Measurements from ENCODE around the gene NDUFS8. TPM values are rescaled to one million over a fixed set of nuclear protein-coding genes. Genes with fewer than 3 reads are reported as not detected.
A peak's percentile ranks its signal among the peaks of the same experiment; 100 is the strongest.

NDUFS8 gene
- total and polyA plus RNA-seq, 2 experiments from 2014 or later, result 175 to 308 TPM

DNA sequence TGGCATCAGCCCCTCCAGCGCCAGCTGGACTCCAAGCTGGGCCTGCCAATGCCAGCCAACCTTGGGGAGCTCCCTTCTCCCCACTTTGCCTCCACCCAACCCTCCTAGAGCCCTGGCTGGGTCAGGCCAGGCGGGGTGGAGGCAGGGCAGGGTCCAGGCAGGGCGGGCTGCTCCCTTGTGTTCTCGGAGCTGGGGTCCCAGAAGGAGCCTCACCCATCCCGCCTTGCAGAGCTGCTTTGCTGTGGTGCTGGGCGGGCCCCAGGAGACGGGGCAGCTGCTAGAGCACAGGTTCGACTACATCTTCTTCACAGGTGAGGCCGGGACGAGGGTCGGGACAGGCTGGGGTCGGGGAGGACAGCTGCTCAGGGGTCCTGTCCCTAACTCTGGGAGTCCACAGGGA is 11.0 kb upstream of the NDUFS8 start:
- peaks cover 11% of the 10 kb centered on the region for H3K4me1 Mint-ChIP-seq
- no peaks in the 10 kb centered on the region for H3K36me3 Mint-ChIP-seq (ENCODE audit: low read depth)
- no peak overlapping the region for H3K27ac Mint-ChIP-seq
- no peak for TF ChIP-seq EZH2phosphoT487 (IDR thresholded peaks at IDR 0.05; ENCODE audit: unreplicated experiment)
- no peak for TF ChIP-seq ZNF331 (CRISPR knock-in tag; IDR thresholded peaks at IDR 0.05; ENCODE audit: low read depth)
- Histone ChIP-seq H3F3A (replicated peaks; ENCODE audit: low read depth) (no peaks in the 10 kb centered on the region), H3K9me2 (ENCODE audit: insufficient read depth) (no peaks in the 10 kb centered on the region), H3K27ac (ENCODE audit: low read depth) (no peak overlapping the region), H3K27me3 (ENCODE audit: insufficient read depth) (no peaks in the 10 kb centered on the region), H3K79me2 (replicated peaks; ENCODE audit: insufficient read depth) (no peaks in the 10 kb centered on the region), H4K20me1 (replicated peaks; ENCODE audit: insufficient read depth) (no peaks in the 10 kb centered on the region), H2AFZ (no peak overlapping the region), H3K4me1 (ENCODE audit: insufficient read depth) (no peaks in the 10 kb centered on the region), H3K4me3 (no peak overlapping the region), H3K36me3 (ENCODE audit: insufficient read depth) (no peaks in the 10 kb centered on the region), H3K4me2 (no peak overlapping the region)
- H3K9me3 Mint-ChIP-seq, result no peaks in the 10 kb centered on the region
- DNase-seq (ENCODE audit: low spot score) (no peak), ATAC-seq (no peak)
- H3K27me3 Mint-ChIP-seq (ENCODE audit: insufficient read depth, low read depth, poor library complexity), result peaks cover 14% of the 10 kb centered on the region
- H3K4me3 Mint-ChIP-seq, result no peak overlapping the region

DNA sequence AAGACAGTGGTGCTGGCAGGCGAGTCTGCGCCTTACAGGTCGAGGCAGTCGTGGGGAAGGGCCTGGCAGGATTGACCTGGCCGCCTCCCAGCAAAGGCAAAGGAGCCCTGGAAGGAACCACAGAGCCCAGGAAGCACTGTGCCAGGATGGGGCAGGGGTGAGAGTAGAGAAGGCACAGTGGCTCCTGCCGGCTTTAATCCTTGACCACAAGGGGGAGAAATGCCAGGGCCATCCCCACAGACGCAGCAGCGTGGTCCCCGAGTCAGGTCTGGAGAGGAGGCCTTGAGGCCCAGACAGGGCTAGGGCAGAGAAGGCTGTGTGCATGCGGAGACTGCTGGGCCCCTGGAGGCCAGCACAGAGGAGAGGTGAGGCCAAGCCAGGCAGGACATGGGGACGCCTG is 9.9 kb upstream of the NDUFS8 start:
- Histone ChIP-seq H3K27ac (ENCODE audit: low read depth) (no peak overlapping the region), H3F3A (replicated peaks; ENCODE audit: low read depth) (no peaks in the 10 kb centered on the region)
- peak; percentile 87 for ATAC-seq

DNA sequence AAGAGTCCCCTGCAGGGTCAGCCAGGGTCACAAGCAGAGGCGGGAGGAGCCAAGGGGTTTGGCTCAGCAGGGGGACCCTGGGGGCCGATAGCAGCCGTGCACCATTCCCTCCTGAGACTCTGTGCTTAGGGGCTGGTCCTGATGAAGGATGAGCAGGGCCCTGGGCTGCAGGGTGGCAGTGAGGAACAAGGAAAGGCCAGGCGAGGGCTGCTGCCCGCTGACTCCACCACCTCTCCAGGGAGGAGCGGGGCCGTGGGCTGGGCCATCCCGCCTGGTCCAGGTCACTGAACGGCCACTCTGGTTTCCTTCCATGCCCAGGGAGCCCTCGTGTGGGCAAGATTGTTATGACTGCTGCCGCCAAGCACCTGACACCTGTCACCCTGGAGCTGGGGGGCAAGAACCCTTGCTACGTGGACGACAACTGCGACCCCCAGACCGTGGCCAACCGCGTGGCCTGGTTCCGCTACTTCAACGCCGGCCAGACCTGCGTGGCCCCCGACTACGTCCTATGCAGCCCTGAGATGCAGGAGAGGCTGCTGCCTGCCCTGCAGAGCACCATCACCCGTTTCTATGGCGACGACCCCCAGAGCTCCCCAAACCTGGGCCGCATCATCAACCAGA is 9.2 kb upstream of the NDUFS8 start:
- H3K9me2 ChIP-seq (ENCODE audit: insufficient read depth), result no peaks in the 10 kb centered on the region
- Mint-ChIP-seq H3K9me3 (no peaks in the 10 kb centered on the region), H3K4me3 (no peak overlapping the region), H3K36me3 (ENCODE audit: low read depth) (peaks cover 3% of the 10 kb centered on the region; the same call in 1 of the 3 replicates), H3K4me1 (peaks cover 11% of the 10 kb centered on the region), H3K27me3 (ENCODE audit: insufficient read depth, low read depth, poor library complexity) (peaks cover 18% of the 10 kb centered on the region), H3K27ac (no peak overlapping the region)
- H3K4me3 ChIP-seq, result no peak overlapping the region
- no peaks in the 10 kb centered on the region for H3K36me3 ChIP-seq (ENCODE audit: insufficient read depth)
- H3F3A ChIP-seq (replicated peaks; ENCODE audit: low read depth), result no peaks in the 10 kb centered on the region
- no peaks in the 10 kb centered on the region for H4K20me1 ChIP-seq (replicated peaks; ENCODE audit: insufficient read depth)
- H3K27ac ChIP-seq (ENCODE audit: low read depth), result no peak overlapping the region
- H3K4me2 ChIP-seq, result no peak overlapping the region
- no peak for TF ChIP-seq JUNB (IDR thresholded peaks at IDR 0.05; ENCODE audit: unreplicated experiment)
- TF ChIP-seq ZNF114 (CRISPR knock-in tag; IDR thresholded peaks at IDR 0.05), result no peak
- TF ChIP-seq CTCF (conservative IDR thresholded peaks at IDR 0.05; ENCODE audit: low read depth in 2 of 2), result peak; percentile 20 to 62; a peak in 2 of 4 replicates
- DNase-seq (ENCODE audit: low spot score) (peak; percentile 65), ATAC-seq (peak; percentile 63)
- H3K27me3 ChIP-seq (ENCODE audit: insufficient read depth), result no peaks in the 10 kb centered on the region
- no peak overlapping the region for H2AFZ ChIP-seq
- no peaks in the 10 kb centered on the region for H3K79me2 ChIP-seq (replicated peaks; ENCODE audit: insufficient read depth)
- no peaks in the 10 kb centered on the region for H3K4me1 ChIP-seq (ENCODE audit: insufficient read depth)

More for the DNA sequence above, 9.9 kb upstream of the NDUFS8 start:
- H3K4me3 Mint-ChIP-seq, result no peak overlapping the region
- H4K20me1 ChIP-seq (replicated peaks; ENCODE audit: insufficient read depth), result no peaks in the 10 kb centered on the region
- peaks cover 14% of the 10 kb centered on the region for H3K27me3 Mint-ChIP-seq (ENCODE audit: insufficient read depth, low read depth, poor library complexity)
- H3K4me2 ChIP-seq, result no peak overlapping the region
- H3K36me3 ChIP-seq (ENCODE audit: insufficient read depth), result no peaks in the 10 kb centered on the region
- no peaks in the 10 kb centered on the region; the same call in 2 of the 3 replicates for H3K36me3 Mint-ChIP-seq (ENCODE audit: low read depth)
- no peaks in the 10 kb centered on the region for H3K9me2 ChIP-seq (ENCODE audit: insufficient read depth)
- H3K27me3 ChIP-seq (ENCODE audit: insufficient read depth), result no peaks in the 10 kb centered on the region
- H3K79me2 ChIP-seq (replicated peaks; ENCODE audit: insufficient read depth), result no peaks in the 10 kb centered on the region
- H3K9me3 Mint-ChIP-seq, result no peaks in the 10 kb centered on the region
- H3K27ac Mint-ChIP-seq, result no peak overlapping the region
- no peak overlapping the region for H3K4me3 ChIP-seq
- peak overlapping the region; percentile 18; the same call in 1 of the 2 replicates for H2AFZ ChIP-seq
- H3K4me1 ChIP-seq (ENCODE audit: insufficient read depth), result no peaks in the 10 kb centered on the region
- H3K4me1 Mint-ChIP-seq, result peaks cover 11% of the 10 kb centered on the region
- peak; percentile 81 for DNase-seq (ENCODE audit: low spot score)
- TF ChIP-seq CTCF (conservative IDR thresholded peaks at IDR 0.05; ENCODE audit: low read depth in 2 of 2), result peak; percentile 48 to 81
- no peak for TF ChIP-seq NANOG (IDR thresholded peaks at IDR 0.05; ENCODE audit: borderline replicate concordance)
- no peak for TF ChIP-seq STAT1 (IDR thresholded peaks at IDR 0.05; ENCODE audit: unreplicated experiment)

Measured in GM23338 (cell line).